Spleen (tissue), 7 donors: ENCODE results near the gene CD9.
A peak's percentile ranks its signal among the peaks of the same experiment; 100 is the strongest.

Experiments used
- POLR2A ChIP-seq, 3 donors: fragments of 450-650 bp; IDR thresholded peaks; one replicate each; pipeline ENCODE4 v1.5.1; 2017; ENCODE audit warnings: antibody characterized with exemption in 3 of 3, mild to moderate bottlenecking in 1 of 3
- POLR2AphosphoS5 ChIP-seq, 3 donors: sonication (generic); formaldehyde crosslinking; IDR thresholded peaks; one replicate each; pipeline ENCODE4 v1.5.1; 2017; ENCODE audit warnings: antibody characterized with exemption in 3 of 3
- TF ChIP-seq, protein P1 (sequence below), 11 experiments: fragments of 200-600 bp in 7 of 11; fragments of 450-650 bp in 4 of 11; sonication (generic) in 4 of 11; IDR thresholded peaks in 8 of 11; conservative IDR thresholded peaks in 3 of 11; 1 replicate in 7 of 11; 2 replicates in 4 of 11; pipeline versions ENCODE4 v1.4.0 to v1.8.0; 2016 to 2021; ENCODE audit warnings: antibody characterized with exemption in 11 of 11, inconsistent platforms in 4 of 11, mild to moderate bottlenecking in 1 of 11
- donor health status: DM: no; HTN: no; CAD: no; lungs with moderate emphysema.
- donor health status: DM: no; HTN: no; CAD: no.
- donor health status: DM: no; HTN: no; CAD: no.

DNA sequence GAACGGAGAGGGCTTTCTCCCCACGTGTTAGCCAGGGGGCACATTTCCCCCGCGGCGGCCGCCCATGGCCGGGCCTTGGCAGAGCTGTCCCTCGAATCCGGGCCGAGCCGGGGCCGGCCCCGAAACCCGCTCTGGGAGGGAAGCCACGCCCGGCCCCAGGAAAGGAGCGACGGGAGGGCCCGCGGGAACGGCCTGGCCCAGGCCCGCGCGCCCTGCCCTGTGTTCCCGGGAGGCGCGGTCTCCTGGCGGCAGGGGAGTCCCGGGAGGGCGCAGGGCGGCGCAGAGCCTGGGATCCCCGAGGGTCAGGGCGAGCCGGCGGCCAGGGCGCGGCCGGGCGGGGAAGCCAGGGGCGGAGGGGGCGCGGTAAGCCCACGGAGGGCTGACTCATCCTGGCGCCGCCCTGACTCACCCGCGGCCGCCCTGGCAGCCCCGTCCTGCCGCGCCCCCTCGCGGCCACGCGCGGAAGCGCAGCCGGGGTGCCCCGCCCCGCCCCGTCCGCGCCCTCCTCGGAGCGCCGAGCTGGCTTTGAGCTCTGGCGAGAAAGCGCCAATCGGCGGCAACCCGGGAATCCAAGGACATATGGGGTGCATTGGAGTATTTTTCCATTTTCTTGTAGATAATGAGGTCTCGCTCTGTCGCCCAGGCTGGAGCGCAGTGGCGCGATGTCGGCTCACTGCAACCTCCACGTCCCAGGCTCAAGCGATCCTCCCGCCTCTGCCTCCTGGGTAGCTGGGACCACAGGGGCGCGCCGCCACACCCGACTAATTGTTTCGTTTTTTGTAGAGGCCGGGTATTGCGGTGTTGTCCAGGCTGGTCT is 78.4 kb downstream of the CD9 start:
- TF ChIP-seq, protein P1, sequence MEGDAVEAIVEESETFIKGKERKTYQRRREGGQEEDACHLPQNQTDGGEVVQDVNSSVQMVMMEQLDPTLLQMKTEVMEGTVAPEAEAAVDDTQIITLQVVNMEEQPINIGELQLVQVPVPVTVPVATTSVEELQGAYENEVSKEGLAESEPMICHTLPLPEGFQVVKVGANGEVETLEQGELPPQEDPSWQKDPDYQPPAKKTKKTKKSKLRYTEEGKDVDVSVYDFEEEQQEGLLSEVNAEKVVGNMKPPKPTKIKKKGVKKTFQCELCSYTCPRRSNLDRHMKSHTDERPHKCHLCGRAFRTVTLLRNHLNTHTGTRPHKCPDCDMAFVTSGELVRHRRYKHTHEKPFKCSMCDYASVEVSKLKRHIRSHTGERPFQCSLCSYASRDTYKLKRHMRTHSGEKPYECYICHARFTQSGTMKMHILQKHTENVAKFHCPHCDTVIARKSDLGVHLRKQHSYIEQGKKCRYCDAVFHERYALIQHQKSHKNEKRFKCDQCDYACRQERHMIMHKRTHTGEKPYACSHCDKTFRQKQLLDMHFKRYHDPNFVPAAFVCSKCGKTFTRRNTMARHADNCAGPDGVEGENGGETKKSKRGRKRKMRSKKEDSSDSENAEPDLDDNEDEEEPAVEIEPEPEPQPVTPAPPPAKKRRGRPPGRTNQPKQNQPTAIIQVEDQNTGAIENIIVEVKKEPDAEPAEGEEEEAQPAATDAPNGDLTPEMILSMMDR (IDR thresholded peaks at IDR 0.05 in 8 of 11, conservative IDR thresholded peaks at IDR 0.05 in 3 of 11): peak; percentile 48 to 100 (median 97)
- TF ChIP-seq POLR2A (IDR thresholded peaks at IDR 0.05) (no peak), POLR2AphosphoS5 (IDR thresholded peaks at IDR 0.05) (peak; percentile 54 to 81 (median 70))
